ENCODE data around the gene WDR89. TPM values are rescaled to one million over a fixed set of nuclear protein-coding genes. Genes with fewer than 3 reads are reported as not detected.

Gene WDR89
- total RNA-seq, 1 donor from 2014 or later, result 9.6 TPM

DNA sequence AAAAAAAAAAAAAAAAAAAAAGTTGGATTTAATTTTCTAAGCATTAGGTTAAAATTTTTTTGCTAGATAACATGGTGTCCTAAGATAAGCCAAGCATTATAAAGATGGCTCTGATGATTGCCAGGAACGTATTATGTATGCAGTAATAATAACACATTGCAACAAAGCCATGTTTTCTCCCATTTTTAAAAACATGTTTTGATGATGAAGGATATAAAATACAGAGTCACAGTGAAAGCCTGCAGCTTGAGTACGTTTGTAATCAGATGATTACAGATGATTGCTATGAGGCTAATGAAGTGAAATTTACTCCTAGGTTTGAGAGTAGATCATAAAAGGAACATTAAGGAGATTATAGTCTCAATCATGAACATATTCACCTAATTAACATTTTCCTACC is 13.3 kb upstream of the WDR89 start:
- no peak for DNase-seq
- Mint-ChIP-seq H3K27me3 (ENCODE audit: unreplicated experiment) (no peaks in the 10 kb centered on the region), H3K9me3 (ENCODE audit: unreplicated experiment) (no peaks in the 10 kb centered on the region), H3K27ac (ENCODE audit: unreplicated experiment) (no peak overlapping the region), H3K4me1 (ENCODE audit: low read depth, unreplicated experiment) (no peaks in the 10 kb centered on the region), H3K36me3 (ENCODE audit: unreplicated experiment) (no peaks in the 10 kb centered on the region), H3K4me3 (ENCODE audit: unreplicated experiment) (no peak overlapping the region)
- TF ChIP-seq, protein P1, sequence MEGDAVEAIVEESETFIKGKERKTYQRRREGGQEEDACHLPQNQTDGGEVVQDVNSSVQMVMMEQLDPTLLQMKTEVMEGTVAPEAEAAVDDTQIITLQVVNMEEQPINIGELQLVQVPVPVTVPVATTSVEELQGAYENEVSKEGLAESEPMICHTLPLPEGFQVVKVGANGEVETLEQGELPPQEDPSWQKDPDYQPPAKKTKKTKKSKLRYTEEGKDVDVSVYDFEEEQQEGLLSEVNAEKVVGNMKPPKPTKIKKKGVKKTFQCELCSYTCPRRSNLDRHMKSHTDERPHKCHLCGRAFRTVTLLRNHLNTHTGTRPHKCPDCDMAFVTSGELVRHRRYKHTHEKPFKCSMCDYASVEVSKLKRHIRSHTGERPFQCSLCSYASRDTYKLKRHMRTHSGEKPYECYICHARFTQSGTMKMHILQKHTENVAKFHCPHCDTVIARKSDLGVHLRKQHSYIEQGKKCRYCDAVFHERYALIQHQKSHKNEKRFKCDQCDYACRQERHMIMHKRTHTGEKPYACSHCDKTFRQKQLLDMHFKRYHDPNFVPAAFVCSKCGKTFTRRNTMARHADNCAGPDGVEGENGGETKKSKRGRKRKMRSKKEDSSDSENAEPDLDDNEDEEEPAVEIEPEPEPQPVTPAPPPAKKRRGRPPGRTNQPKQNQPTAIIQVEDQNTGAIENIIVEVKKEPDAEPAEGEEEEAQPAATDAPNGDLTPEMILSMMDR (IDR thresholded peaks at IDR 0.05; ENCODE audit: partially characterized antibody, unreplicated experiment), result no peak

DNA sequence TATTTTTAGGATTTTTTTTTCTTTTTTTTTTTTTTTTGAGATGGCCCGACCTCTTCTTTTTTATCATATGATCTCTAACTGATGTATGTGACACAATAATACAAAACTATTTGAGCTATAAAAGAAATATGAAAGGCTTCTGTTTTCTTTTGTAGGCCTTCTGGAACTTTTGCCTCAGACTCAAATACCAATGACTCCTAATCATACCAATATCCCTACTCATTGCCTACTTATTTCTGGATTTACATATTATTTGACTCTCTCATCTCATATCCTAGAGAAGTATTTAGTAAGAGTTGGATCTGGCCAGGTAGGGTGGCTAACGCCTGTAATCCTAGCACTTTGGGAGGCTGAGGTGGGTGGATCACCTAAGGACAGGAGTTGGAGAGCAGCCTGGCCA is 12.7 kb upstream of the WDR89 start:
- Mint-ChIP-seq H3K27me3 (ENCODE audit: unreplicated experiment) (no peaks in the 10 kb centered on the region), H3K4me3 (ENCODE audit: unreplicated experiment) (no peak overlapping the region), H3K36me3 (ENCODE audit: unreplicated experiment) (no peaks in the 10 kb centered on the region), H3K9me3 (ENCODE audit: unreplicated experiment) (no peaks in the 10 kb centered on the region), H3K27ac (ENCODE audit: unreplicated experiment) (no peak overlapping the region), H3K4me1 (ENCODE audit: low read depth, unreplicated experiment) (no peaks in the 10 kb centered on the region)
- TF ChIP-seq, protein P1 (IDR thresholded peaks at IDR 0.05; ENCODE audit: partially characterized antibody, unreplicated experiment), result no peak
- no peak for DNase-seq

DNA sequence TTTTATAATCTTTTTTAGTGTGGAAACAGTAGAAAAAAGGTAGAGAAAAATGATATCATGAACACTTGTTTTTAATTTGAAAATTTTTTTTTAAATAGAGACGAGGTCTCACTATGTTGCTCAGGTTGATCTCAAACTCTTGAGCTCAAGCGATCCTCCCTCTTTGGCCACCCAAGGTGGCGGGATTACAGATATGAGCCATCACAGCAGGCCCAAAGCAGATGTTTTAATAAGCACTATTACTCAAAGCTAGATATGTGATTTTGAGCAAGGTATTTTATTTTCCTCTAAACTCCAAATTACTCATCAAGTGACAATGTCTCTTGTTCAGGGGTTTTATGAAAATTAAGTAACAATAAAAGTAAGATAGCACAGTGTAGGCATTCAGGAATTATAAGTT is 10.7 kb upstream of the WDR89 start:
- TF ChIP-seq, protein P1 (IDR thresholded peaks at IDR 0.05; ENCODE audit: partially characterized antibody, unreplicated experiment), result no peak
- no peaks in the 10 kb centered on the region for H3K27me3 Mint-ChIP-seq (ENCODE audit: unreplicated experiment)
- H3K9me3 Mint-ChIP-seq (ENCODE audit: unreplicated experiment), result no peaks in the 10 kb centered on the region
- H3K36me3 Mint-ChIP-seq (ENCODE audit: unreplicated experiment), result no peaks in the 10 kb centered on the region
- DNase-seq, result no peak
- H3K27ac Mint-ChIP-seq (ENCODE audit: unreplicated experiment), result no peak overlapping the region
- H3K4me3 Mint-ChIP-seq (ENCODE audit: unreplicated experiment), result no peak overlapping the region
- H3K4me1 Mint-ChIP-seq (ENCODE audit: low read depth, unreplicated experiment), result no peaks in the 10 kb centered on the region

DNA sequence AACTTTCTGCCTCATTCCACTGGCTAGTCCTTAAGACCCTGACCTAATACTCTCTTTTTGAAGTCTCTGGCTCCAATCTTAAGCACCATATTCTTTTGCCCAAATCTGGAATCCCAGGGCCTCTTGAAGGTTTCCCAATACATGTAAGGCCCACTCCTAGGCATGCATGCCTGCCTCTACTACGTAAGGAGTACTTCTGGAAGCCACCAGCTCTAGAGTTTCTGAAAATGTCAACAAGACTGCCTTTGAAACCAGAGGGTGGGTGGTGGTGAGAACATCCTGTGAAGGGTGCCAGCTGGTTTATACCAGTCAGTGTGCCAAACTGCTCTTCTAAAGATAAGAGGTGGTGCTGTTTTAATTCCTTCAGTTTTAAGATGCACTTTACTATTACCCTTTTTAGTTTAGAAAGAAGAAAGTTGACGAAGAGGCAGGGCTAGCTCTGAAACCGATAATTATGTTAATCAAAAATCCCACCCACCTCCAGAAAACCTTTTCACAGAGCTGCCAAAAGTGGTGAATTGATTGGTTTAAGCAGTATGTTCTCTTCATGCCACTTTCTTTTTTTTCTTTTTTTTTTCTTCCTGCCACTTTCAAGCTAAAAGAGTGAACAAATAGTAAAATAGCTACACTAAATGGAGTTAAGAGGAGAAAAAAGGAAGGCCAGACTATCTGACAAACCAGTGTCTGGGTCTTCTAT is 8.7 kb upstream of the WDR89 start:
- Mint-ChIP-seq H3K27me3 (ENCODE audit: unreplicated experiment) (no peaks in the 10 kb centered on the region), H3K36me3 (ENCODE audit: unreplicated experiment) (no peaks in the 10 kb centered on the region), H3K4me1 (ENCODE audit: low read depth, unreplicated experiment) (no peaks in the 10 kb centered on the region), H3K9me3 (ENCODE audit: unreplicated experiment) (no peaks in the 10 kb centered on the region), H3K4me3 (ENCODE audit: unreplicated experiment) (no peak overlapping the region), H3K27ac (ENCODE audit: unreplicated experiment) (no peak overlapping the region)
- DNase-seq, result no peak
- TF ChIP-seq, protein P1 (IDR thresholded peaks at IDR 0.05; ENCODE audit: partially characterized antibody, unreplicated experiment), result no peak

DNA sequence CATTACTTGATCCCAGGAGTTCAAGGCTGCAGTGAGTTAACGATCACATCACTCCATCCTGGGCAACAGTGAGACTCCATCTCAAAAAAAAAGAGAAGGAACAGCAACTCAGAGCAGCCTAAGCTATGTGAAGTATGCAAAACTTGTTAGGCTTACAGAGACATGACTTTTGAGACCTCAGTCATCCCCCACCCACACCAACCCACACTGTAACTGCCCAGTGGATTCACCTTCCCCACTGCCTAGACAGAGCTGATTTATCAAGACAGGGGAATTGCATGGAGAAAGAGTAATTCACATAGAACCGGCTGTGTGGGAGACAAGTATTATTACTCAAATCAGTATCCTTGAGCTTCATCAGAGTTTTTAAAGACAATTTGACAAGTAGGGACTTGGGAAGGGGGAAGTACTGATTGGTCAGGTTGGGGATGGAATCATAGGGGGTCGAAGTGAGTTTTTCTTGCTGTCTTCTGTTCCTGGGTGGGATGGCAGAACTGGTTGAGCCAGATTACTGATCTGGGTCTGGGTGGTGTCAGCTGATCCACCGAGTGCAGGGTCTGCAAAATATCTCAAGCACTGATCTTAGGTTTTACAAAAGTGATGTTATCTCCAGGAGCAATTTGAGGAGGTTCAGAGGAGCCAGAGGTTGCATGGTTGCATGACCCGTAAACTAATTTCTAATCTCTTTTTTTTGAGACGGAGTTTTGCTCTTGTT is 6.2 kb upstream of the WDR89 start:
- Mint-ChIP-seq H3K9me3 (ENCODE audit: unreplicated experiment) (no peaks in the 10 kb centered on the region), H3K27me3 (ENCODE audit: unreplicated experiment) (no peaks in the 10 kb centered on the region), H3K4me3 (ENCODE audit: unreplicated experiment) (no peak overlapping the region), H3K4me1 (ENCODE audit: low read depth, unreplicated experiment) (no peaks in the 10 kb centered on the region), H3K36me3 (ENCODE audit: unreplicated experiment) (no peaks in the 10 kb centered on the region), H3K27ac (ENCODE audit: unreplicated experiment) (no peak overlapping the region)
- TF ChIP-seq, protein P1 (IDR thresholded peaks at IDR 0.05; ENCODE audit: partially characterized antibody, unreplicated experiment), result no peak
- DNase-seq, result no peak

All from glutamatergic neuron (in vitro differentiated cells).